GM18526 (cell line): ENCODE results near the gene DCHS1.

Experiments
- POLR2A ChIP-seq: IDR thresholded peaks from 3 replicates; pipeline ENCODE4 v1.6.1; 2011; ENCODE audit not compliant: insufficient read length; ENCODE audit errors: extremely low read depth

DCHS1 gene

DNA sequence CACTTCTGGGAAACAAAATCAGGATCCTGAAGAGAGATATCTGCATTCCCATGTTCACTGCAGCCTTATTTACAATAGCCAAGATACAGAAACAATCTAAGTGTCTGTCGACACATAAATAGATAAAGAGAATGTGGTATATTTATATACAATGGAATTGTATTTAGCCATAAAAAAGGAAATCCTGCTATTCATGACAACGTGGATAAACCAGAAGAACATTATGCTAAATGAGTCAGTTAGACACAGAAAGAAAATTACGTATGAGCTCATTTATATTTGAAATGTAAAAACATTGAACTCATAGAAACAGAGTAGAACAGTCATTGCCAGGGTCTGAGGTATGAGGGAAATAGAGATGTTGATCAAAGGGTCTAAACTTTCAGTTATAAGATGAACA is 21.4 kb upstream of the DCHS1 start:
- TF ChIP-seq POLR2A = no peak

DNA sequence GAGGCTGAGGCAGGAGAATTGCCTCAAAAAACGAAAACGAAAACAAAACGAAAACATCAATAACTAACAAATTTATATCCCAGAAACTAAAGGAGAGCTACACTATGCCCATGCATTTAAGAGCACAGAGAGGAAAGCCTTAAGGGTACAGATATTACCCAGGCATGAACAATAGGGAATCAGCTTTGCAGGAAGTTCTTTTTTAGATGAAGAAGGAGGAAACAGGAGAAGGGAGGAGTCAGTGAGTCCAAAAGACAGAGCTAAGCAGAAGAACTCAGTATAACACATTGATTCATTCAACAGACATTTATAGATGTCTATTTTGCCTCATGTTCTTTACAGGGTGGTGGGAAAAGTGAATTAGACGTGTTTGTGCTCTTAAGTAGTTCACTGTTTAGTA is 19.3 kb upstream of the DCHS1 start:
- TF ChIP-seq POLR2A = no peak

DNA sequence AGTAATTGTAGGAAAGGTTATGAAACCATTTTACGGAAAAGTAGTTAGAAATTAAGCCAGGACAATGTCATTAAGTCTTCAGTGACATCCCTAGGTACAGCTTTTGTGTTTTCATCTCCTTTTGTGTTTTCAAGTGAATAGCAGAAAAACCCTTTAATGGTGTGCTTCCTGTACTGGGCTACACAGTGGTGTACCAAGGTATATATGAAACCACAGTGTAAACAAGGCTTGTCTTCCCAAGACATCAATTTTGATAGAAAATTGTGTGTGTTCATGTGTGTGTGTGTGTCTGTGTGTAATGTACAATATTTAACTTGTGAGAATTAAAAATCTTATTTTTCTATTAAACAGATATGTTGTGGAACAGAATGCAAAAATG is 18.6 kb upstream of the DCHS1 start:
- no peak for TF ChIP-seq POLR2A

DNA sequence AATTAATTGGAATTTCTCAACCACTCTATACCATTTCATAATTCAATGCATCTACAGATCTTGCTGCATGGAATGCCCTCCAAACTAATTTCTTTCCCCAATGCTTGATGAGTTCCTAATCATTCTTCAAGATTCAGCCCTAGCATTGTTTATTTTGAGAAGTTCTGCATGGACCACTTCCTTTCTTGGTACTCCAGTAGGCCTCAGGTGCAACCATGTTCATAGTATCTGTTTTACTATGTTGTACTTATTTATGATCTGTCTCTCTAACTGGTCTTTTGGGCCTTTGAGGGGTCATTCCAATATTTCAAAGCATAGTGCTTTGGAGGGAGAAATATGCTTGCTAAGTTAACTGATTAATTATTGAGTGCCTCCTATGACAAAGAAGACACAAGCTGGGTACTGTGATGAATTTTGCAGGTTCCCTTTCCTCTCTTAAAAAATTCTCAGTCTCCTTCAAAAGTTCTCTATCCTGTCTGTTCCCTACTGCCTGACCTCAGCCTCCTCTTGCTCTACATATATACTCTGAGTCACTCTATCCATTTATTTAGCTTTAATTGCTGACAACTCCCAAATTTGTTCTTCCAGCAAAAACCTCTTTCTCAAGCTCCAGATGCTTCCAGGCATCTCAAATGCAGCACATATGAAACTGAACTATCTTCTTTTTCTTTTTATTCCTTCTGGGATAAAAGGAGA is 18.1 kb upstream of the DCHS1 start:
- no peak for TF ChIP-seq POLR2A

DNA sequence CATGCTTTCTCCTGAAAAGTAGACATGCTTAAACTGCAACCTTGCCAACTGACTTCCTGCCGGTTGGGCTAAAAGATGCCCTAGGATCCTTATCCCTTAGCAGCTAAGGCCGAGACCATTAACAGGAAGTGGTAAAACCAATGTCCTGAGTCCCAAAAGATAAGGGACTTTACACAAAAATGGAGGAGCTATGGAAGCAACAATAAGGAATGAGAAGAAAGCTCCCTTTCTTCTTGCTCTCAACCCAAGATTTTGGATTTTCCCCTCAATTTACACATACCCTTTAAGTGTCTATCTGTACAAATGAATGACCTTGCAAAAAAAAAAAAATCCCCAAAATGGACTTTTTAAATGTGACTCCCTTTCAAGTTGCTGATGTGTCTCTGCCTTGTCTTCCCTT is 16.4 kb upstream of the DCHS1 start:
- TF ChIP-seq POLR2A = no peak

DNA sequence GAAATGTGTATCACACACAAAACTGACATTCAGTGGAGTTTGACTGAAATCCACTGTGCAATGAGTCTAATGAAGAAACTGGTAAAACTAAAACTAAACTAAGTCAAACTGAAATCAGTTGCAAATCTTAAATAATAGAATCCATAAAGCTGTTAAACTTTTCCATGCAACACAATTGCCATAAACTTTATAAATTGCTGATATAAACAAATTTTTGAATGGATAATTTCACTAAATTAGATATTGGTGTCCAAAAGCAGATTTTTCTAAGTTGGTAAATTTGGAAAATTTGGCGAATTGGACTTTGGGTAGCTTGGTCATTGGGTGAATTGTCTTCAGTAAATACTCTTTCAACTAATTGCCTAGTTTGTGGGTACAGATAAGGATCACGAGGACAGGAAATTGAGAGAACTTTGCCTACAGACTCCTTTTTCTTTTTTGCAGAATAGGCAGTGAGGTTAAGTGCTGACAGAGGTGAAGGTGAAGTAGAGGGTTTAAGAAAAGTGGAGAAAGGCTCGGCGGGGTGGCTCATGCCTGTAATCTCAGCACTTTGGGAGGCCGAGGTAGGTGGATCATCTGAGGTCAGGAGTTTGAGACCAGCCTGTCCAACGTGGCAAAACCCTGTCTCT is 14.7 kb upstream of the DCHS1 start:
- TF ChIP-seq POLR2A = no peak

DNA sequence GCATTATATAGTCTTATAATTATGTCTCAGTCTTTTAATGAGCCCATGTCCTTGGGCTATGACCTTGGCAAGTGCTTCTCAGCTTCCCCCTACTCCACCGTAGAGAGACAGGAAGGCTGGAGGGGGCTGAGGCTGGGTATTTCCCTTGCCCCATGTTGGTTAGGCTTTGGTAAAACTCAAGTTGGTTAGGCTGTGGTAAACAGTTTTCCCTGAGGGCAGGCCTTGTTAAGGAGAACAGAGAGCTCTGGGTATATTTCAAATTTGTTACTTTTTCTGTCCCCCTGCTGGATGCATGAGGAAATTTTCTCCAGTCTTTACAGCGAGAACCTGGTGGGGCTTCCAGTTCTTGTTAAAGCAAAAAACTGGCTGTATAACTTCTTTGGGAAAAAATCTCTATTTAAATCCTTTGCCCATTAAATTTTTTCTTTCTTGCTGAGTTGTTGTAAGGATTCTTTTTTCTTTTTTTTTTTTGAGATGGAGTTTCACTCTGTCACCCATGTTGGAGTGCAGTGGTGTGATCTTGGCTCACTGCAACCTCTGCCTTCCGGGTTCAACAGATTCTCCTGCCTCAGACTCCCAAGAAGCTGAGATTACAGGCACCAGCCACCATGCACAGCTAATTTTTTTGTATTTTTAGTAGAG is 12.2 kb upstream of the DCHS1 start:
- TF ChIP-seq POLR2A = no peak

DNA sequence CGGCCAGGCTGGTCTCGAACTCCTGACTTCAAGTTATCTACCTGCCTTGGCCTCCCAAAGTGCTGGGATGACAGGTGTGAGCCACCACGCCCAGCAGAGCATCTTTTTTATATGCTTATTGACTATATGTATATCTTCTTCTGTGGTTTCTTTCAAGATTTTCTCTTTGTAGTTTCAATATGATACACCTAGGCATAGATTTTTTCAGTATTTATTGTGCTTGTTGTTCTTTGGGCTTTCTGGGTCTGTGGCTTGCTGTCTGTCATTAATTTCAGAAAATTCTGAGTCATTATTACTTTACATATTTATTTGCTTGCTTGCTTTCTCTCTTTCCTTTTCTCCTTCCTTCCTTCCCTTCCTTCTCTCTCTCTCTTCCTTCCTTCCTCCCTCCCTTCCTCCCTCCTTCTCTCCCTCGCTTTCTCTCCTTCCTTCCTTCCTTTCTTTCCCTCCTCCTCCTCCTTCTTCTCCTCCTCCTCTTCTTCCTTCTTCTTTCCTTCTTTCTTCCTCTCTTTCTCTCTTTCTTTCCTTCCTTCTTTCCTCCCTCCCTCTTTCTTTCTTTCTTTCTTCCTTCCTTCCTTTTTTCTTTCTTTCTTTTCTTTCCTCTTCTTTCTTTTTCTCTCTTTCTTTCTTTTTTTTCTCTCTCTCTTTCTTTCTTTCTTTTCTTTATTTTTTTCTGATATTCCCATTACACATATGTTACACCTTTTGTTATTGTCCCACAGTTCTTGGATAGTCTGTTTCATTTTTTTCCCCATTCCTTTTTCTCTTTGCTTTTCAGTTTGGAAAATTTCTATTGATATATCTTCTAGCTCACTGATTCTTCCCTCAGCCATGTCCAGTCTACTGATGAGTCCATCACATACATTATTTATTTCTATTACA is 10.9 kb upstream of the DCHS1 start:
- no peak for TF ChIP-seq POLR2A

DNA sequence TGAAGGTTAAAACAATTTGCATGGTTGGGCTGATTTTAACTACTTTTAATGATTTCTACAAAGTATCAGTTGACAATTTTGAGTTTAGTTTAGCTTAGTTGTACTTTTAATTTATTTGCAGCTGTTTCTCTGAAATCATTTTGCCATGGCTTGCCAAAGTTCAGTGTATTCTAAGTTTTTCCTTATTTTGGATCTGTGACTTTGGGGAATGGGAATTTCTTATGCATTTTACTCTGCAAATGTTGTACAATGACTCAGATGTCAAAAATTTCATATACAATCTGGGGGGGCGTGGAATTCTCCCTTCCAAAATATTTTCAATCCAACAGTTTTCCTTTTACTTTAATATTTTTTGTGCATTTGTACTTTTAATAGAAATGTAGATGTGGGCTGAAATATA is 8.9 kb upstream of the DCHS1 start:
- no peak for TF ChIP-seq POLR2A

DNA sequence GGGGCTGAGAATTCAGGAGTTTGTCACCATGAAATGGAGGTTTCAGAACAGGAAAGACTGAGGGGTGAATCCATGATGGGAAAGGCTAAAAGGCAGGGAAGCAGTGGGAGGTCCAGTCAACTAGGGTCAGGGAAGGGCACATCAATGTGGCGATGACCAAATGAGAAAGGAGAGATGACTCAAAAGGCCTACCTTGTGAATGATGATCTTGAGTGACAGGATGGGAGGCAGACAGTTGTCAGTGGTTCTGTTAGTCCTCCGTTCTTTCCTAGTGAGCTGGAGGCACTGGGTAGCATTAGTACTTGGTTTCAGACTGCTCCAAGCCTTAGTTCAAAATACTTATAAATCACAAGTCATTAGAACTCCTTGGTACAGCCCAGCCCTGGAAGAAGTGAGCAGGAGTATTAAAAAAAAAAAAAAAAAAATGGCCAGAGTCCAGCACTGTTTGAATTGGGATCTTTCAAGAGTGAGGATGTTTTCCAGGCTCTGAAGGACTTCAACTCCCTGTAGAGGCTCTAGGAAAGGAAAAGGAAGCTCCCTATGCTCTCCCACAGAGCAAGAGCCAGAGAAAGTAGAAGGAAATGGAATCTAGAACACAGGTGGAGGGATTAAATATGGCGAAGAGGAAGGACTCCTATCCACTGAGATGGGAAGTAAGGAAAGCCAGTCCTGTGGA is 8.3 kb upstream of the DCHS1 start:
- no peak for TF ChIP-seq POLR2A

DNA sequence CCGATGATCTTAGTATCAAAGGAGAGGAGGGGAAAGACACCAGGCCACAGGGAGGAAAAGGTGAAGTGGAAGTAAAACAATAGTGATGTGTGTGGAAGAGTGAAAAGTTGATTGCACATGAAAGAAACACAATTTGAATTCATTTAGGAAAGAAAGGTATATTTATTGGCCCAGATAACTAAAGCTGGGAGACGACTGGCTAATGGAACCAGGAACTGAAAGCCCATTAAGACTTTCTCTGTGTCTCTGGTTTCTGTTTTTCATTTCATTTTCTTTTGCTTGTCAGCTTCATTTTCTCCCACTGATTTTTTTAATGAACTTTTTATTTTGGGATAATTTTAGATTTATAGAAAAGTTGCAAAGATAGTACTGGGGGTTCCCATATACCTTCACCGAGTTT is 5.1 kb upstream of the DCHS1 start:
- TF ChIP-seq POLR2A = no peak

DNA sequence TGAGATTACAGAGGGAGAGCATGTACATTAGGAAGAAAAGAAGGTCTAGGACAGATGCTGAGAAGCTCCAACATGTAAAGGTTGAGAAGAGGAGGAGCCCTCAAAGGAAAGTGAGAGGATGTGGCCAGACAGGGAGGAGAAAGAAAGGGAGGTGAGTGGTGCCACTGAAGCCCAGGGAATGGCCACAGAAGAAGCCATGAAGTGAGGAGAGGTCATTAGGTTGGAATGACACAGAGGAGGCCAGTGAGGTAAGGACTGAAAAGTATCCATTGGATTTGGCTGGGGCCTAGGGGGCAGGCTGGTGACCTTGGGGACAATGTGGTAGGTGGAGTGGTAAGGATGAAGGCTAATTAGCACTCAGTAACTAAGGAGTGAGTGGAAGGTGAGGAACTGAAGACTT is 3.0 kb upstream of the DCHS1 start:
- TF ChIP-seq POLR2A = no peak

DNA sequence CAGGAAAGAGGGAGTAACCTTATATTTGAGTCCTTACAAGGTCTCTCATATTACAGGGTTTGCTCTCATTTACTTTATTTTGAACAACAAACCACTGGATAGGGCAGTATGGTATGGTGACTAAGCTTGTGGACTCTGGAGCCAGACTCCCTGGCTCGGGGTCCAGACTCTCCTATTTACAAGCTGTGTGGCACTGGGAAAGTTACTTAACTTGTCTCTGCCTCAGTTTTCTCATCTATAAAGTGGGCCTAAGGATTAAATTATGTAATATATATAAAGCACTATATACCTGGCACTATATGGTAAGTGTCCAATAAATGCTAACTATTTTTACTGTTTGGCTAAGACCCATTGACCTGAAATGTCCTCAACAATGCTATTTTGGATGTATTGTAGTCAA is 1.7 kb upstream of the DCHS1 start:
- TF ChIP-seq POLR2A = no peak

DNA sequence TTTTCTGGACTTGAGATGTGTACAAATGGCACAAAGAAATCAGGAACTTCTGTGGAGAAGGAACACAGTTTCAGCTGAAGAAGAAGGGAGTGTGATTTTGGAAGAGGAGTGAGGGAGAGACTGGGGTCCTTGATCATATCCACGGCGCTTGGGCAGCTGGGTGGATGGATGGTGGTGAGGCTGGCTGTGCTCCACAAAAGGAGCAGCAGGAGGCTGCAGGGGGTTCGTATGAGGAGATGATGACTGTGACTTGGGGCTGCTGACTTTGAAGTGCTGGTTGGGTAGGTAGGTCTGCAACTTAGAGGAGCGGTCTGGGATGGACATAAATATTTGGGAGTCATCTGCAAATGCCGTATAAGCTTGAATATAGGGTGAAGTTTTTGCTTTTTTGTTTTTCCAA is 1.3 kb upstream of the DCHS1 start:
- no peak for TF ChIP-seq POLR2A

DNA sequence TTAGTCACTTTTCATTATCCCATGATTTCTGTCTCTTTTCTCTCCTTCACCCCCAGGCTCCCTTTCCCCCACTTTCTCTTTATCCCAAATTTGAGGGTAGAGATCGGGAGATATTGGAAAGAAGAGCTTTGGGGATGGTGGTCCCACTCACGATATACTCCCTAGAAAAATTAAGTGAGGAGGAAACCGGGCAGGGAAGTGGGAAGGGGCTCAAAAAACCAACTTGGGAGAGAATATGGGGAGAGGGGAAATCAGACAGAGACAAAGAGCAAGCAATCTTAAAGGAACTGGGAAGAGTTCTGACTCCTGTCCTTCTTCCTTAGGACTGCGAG is 941 bp upstream of the DCHS1 start:
- no peak for TF ChIP-seq POLR2A
